ENCODE data around the gene ATP9B.

The ATP9B gene

DNA sequence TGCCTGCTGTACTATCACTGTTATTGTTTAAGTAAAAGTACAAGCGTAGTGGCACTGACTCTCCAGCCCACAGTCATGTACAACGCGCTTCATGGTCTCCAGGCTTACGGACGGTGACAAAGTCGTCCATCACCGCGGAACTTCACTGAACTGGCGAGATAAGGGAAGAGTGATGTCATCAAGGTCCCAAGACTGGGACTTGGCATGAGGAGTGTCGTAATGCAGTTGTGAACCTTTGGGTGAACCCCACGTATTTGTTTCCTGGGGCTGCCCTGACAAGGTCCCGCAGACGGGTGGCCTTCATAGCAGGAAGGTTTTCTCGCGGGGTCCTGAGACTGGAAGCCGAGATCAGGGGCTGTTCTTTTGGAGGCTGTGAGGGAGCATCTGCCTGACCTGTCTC lies 343.8 kb downstream of the ATP9B start:
- in situ Hi-C loops (cut with MboI; ENCODE audit: low pct_unique_long_range_greater_than_20kb, low sequenced_read_pairs, unreplicated experiment) = no loop called here
- no peak for DNase-seq (ENCODE audit: low spot score)
- TF ChIP-seq, protein P1, sequence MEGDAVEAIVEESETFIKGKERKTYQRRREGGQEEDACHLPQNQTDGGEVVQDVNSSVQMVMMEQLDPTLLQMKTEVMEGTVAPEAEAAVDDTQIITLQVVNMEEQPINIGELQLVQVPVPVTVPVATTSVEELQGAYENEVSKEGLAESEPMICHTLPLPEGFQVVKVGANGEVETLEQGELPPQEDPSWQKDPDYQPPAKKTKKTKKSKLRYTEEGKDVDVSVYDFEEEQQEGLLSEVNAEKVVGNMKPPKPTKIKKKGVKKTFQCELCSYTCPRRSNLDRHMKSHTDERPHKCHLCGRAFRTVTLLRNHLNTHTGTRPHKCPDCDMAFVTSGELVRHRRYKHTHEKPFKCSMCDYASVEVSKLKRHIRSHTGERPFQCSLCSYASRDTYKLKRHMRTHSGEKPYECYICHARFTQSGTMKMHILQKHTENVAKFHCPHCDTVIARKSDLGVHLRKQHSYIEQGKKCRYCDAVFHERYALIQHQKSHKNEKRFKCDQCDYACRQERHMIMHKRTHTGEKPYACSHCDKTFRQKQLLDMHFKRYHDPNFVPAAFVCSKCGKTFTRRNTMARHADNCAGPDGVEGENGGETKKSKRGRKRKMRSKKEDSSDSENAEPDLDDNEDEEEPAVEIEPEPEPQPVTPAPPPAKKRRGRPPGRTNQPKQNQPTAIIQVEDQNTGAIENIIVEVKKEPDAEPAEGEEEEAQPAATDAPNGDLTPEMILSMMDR (IDR thresholded peaks at IDR 0.05; ENCODE audit: extremely low read depth, insufficient read depth, missing control alignments) = no peak

DNA sequence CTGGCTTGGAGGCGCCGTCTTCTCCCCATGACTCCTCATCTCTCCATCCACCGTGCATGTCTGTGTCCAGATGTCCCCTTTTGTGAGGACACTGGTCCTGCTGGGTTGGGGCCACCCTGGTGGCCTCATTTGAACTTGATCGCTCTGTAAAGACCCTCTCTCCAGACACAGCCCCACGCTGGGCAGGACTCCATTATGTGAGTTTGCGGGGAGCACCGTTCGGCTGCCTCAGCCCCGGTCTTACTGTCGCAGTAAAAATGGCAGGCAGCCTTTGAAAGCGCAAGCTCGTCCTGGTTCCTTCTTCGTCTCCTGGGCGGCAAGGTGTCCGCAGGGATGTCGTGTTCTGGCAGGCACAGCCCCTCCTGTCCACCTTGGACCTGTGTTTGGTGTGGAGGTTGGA lies 344.2 kb downstream of the ATP9B start:
- no peak for DNase-seq (ENCODE audit: low spot score)
- TF ChIP-seq, protein P1 (IDR thresholded peaks at IDR 0.05; ENCODE audit: extremely low read depth, insufficient read depth, missing control alignments) = no peak
- in situ Hi-C loops (cut with MboI; ENCODE audit: low pct_unique_long_range_greater_than_20kb, low sequenced_read_pairs, unreplicated experiment) = no loop called here

DNA sequence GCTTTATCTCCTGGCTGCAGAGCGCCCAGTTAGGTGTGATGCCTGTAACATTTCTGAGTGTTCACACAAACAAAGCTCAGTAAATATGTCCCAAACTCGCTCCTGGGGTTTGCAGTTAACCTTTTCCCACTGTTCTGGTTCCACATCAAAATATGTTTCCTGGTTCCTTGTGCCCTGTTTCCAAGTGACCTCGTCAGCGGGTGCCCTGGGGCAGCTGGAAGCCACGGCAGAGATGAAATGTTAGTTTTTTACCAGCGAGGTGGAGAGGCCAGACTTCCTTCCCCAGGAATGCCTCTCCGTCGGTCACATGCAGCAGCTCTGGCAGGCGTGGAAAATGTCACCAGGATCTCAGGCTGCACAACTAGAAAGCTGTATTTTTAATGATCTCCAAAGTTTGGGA lies 344.7 kb downstream of the ATP9B start:
- no peak for DNase-seq (ENCODE audit: low spot score)
- TF ChIP-seq, protein P1 (IDR thresholded peaks at IDR 0.05; ENCODE audit: extremely low read depth, insufficient read depth, missing control alignments) = no peak
- in situ Hi-C loops (cut with MboI; ENCODE audit: low pct_unique_long_range_greater_than_20kb, low sequenced_read_pairs, unreplicated experiment) = no loop called here

GRCh38 chr18:79416022-79416676 lies 347.0 kb downstream of the ATP9B start:
- in situ Hi-C loops (cut with MboI; ENCODE audit: low pct_unique_long_range_greater_than_20kb, low sequenced_read_pairs, unreplicated experiment) = no loop called here

DNA sequence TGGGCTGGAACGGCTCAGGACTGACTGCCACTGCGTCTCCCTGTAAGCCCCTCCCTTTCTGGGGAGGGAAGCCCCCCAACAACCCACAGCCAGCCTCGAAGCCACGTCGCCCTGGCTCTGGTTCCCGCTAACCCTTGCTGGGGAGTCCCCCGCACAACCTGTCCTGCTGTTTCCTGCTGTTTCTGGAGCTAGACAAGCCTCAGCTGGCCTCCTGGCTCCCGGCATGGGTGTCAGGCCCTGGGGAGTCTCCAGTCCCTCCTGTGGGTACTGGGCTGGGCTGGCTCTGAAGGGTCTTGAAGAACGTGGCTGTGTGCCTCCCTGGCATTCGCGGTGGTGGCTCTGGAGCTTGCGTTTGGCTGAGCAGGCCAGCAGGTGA lies 347.5 kb downstream of the ATP9B start:
- TF ChIP-seq, protein P1 (IDR thresholded peaks at IDR 0.05; ENCODE audit: extremely low read depth, insufficient read depth, missing control alignments) = no peak
- DNase-seq (ENCODE audit: low spot score) = no peak
- in situ Hi-C loops (cut with MboI; ENCODE audit: low pct_unique_long_range_greater_than_20kb, low sequenced_read_pairs, unreplicated experiment) = no loop called here

More at GRCh38 chr18:79416022-79416676, 347.0 kb downstream of the ATP9B start:
- no peak for DNase-seq (ENCODE audit: low spot score)
- TF ChIP-seq, protein P1 (IDR thresholded peaks at IDR 0.05; ENCODE audit: extremely low read depth, insufficient read depth, missing control alignments) = no peak

GRCh38 chr18:79418236-79418635 lies 349.0 kb downstream of the ATP9B start:
- in situ Hi-C loops (cut with MboI; ENCODE audit: low pct_unique_long_range_greater_than_20kb, low sequenced_read_pairs, unreplicated experiment) = no loop called here
- DNase-seq (ENCODE audit: low spot score) = no peak
- TF ChIP-seq, protein P1 (IDR thresholded peaks at IDR 0.05; ENCODE audit: extremely low read depth, insufficient read depth, missing control alignments) = no peak

Measured in GM13977 (cell line).